GM12878 (cell line): ENCODE data around the gene SIGLEC10.

Source experiments
- ATF7 ChIP-seq: fragments of 450-650 bp; IDR thresholded peaks from 2 replicates; pipeline ENCODE4 v1.6.1; 2016; ENCODE audit warnings: low read depth, mild to moderate bottlenecking
- CEBPZ ChIP-seq: fragments of 150-350 bp; IDR thresholded peaks from 2 replicates; pipeline ENCODE4 v1.6.1; 2016; ENCODE audit warnings: low read depth, low read length
- CTCF ChIP-seq, 3 experiments: IDR thresholded peaks in 2 of 3; conservative IDR thresholded peaks in 1 of 3; 2 replicates each; pipeline ENCODE4 v1.5.1; 2011; ENCODE audit warnings: low read depth in 3 of 3, low read length in 3 of 3, mild to moderate bottlenecking in 3 of 3, control low read depth in 2 of 3, moderate library complexity in 2 of 3, inconsistent platforms in 1 of 3, mixed read lengths in 1 of 3; ENCODE audit not compliant: control insufficient read depth in 2 of 3, insufficient read depth in 1 of 3; ENCODE audit errors: extremely low read depth in 1 of 3
- HDAC6 ChIP-seq: fragments of 200-600 bp; sonication (generic); IDR thresholded peaks from one replicate; pipeline ENCODE4 v1.8.0; 2017; ENCODE audit warnings: antibody characterized with exemption; ENCODE audit not compliant: unreplicated experiment
- RB1 ChIP-seq: fragments of 450-650 bp; formaldehyde crosslinking; IDR thresholded peaks from 2 replicates; pipeline ENCODE4 v1.6.1; 2017; ENCODE audit warnings: mild to moderate bottlenecking, borderline replicate concordance
- SPI1 ChIP-seq: IDR thresholded peaks from 2 replicates; pipeline ENCODE4 v1.6.1; 2011; ENCODE audit warnings: low read depth, mild to moderate bottlenecking, low read length, moderate library complexity, borderline replicate concordance; ENCODE audit not compliant: insufficient read depth
- STAT3 ChIP-seq: IDR thresholded peaks from 2 replicates; pipeline ENCODE4 v1.6.1; 2011; ENCODE audit warnings: low read depth, low read length, improper control_type of control experiment
- YY1 ChIP-seq: IDR thresholded peaks from 2 replicates; pipeline ENCODE4 v1.6.1; 2011; ENCODE audit warnings: low read depth, mild to moderate bottlenecking, low read length

- TF ChIP-seq STAT3 = no peak
- no peak for TF ChIP-seq ATF7
- no peak for TF ChIP-seq CTCF (IDR thresholded peaks at IDR 0.05 in 2 of 3, conservative IDR thresholded peaks at IDR 0.05 in 1 of 3; ENCODE audit: control insufficient read depth in 2 of 3, extremely low read depth in 1 of 3, insufficient read depth in 1 of 3, low read depth in 3 of 3, low read length in 3 of 3)
- TF ChIP-seq YY1 = no peak
- TF ChIP-seq SPI1 = no peak
- TF ChIP-seq RB1 = no peak
- no peak for TF ChIP-seq CEBPZ
- TF ChIP-seq HDAC6 = no peak
These were observed 48.8 kb downstream of the SIGLEC10 start, which contains the start of gene CLDND2 for GRCh38 chr19:51368366-51369282.
